CD14-positive monocyte (primary cell): Measurements from ENCODE around the gene RHOBTB3. TPM values are rescaled to one million over a fixed set of nuclear protein-coding genes. Genes with fewer than 3 reads are reported as not detected.

ENCODE experiments used
- DNase-seq, 3 donors: peaks; one replicate each; pipeline ENCODE4 v3.0.0-alpha.2; 2011 to 2022
- H2AFZ ChIP-seq: 2 replicates; pipeline ENCODE4 v1.6.0; 2012; ENCODE audit warnings: mild to moderate bottlenecking, low read depth, low read length, inconsistent platforms; ENCODE audit not compliant: insufficient read depth, poor library complexity, severe bottlenecking
- H3K27ac ChIP-seq, 2 donors: 1 replicate in 1 of 2; 2 replicates in 1 of 2; pipeline ENCODE4 v1.5.1; 2012 to 2013; ENCODE audit warnings: low read length in 2 of 2, control low read depth in 1 of 2, inconsistent platforms in 1 of 2, low read depth in 1 of 2, mild to moderate bottlenecking in 1 of 2
- H3K27me3 ChIP-seq, 2 donors: one replicate each; pipeline versions ENCODE4 v1.6.0 to v1.6.1; 2011 to 2013; ENCODE audit warnings: low read length in 2 of 2; ENCODE audit not compliant: control insufficient read depth in 2 of 2, insufficient read depth in 2 of 2
- H3K36me3 ChIP-seq, 2 donors: replicated peaks in 1 of 2; 1 replicate in 1 of 2; 2 replicates in 1 of 2; pipeline versions ENCODE4 v1.5.1 to v1.6.1; 2012 to 2013; ENCODE audit warnings: low read length in 2 of 2, control low read depth in 1 of 2, inconsistent platforms in 1 of 2, mild to moderate bottlenecking in 1 of 2; ENCODE audit not compliant: insufficient read depth in 2 of 2, control insufficient read depth in 1 of 2
- H3K4me1 ChIP-seq, 2 donors: 1 replicate in 1 of 2; 2 replicates in 1 of 2; pipeline versions ENCODE4 v1.5.1 to v1.6.1; 2012 to 2013; ENCODE audit warnings: low read length in 2 of 2, control low read depth in 1 of 2, inconsistent platforms in 1 of 2, mild to moderate bottlenecking in 1 of 2, moderate library complexity in 1 of 2; ENCODE audit not compliant: insufficient read depth in 2 of 2, control insufficient read depth in 1 of 2
- H3K4me2 ChIP-seq: replicated peaks from 2 replicates; pipeline ENCODE3; 2012; ENCODE audit warnings: low read length, moderate library complexity, mild to moderate bottlenecking; ENCODE audit not compliant: poor library complexity, severe bottlenecking; ENCODE audit errors: extremely low read depth
- H3K4me3 ChIP-seq, 3 experiments: fragments of 200-600 bp in 1 of 3; sonication (generic) in 1 of 3; replicated peaks in 1 of 3; 1 replicate in 2 of 3; 2 replicates in 1 of 3; pipeline ENCODE4 v1.5.1; 2011 to 2013; ENCODE audit warnings: low read length in 3 of 3, mild to moderate bottlenecking in 3 of 3, control low read depth in 2 of 3, low read depth in 2 of 3, inconsistent platforms in 1 of 3, moderate library complexity in 1 of 3
- H3K79me2 ChIP-seq: 2 replicates; pipeline ENCODE4 v1.6.0; 2012; ENCODE audit warnings: mild to moderate bottlenecking, control low read depth, inconsistent platforms, low read length, moderate library complexity; ENCODE audit not compliant: insufficient read depth
- H3K9ac ChIP-seq: 2 replicates; pipeline ENCODE4 v1.6.0; 2017; ENCODE audit warnings: low read length, mild to moderate bottlenecking; ENCODE audit not compliant: insufficient read depth, poor library complexity, severe bottlenecking
- H3K9me3 ChIP-seq, 2 donors: replicated peaks in 1 of 2; 1 replicate in 1 of 2; 2 replicates in 1 of 2; pipeline versions ENCODE4 v1.5.1 to v1.6.1; 2012 to 2013; ENCODE audit warnings: low read length in 2 of 2, control low read depth in 1 of 2; ENCODE audit not compliant: control insufficient read depth in 1 of 2, insufficient read depth in 1 of 2
- H4K20me1 ChIP-seq: 2 replicates; pipeline ENCODE4 v1.6.0; 2012; ENCODE audit warnings: mild to moderate bottlenecking, low read length, control low read depth, moderate library complexity; ENCODE audit not compliant: insufficient read depth
- H3K27ac Mint-ChIP-seq, 7 donors: one replicate each; pipeline ENCODE4 v1.8.0; 2020; ENCODE audit warnings: mild to moderate bottlenecking in 7 of 7, mixed read lengths in 7 of 7, moderate library complexity in 6 of 7, inconsistent platforms in 2 of 7
- H3K27me3 Mint-ChIP-seq, 3 donors: one replicate each; pipeline ENCODE4 v1.8.0; 2021 to 2022; ENCODE audit warnings: low read depth in 3 of 3, mild to moderate bottlenecking in 3 of 3, mixed read lengths in 3 of 3, moderate library complexity in 3 of 3, inconsistent platforms in 1 of 3
- H3K36me3 Mint-ChIP-seq, 2 donors: one replicate each; pipeline ENCODE4 v1.8.0; 2020; ENCODE audit warnings: mixed read lengths in 2 of 2, inconsistent platforms in 1 of 2, mild to moderate bottlenecking in 1 of 2
- H3K4me1 Mint-ChIP-seq: one replicate; pipeline ENCODE4 v1.8.0; 2020; ENCODE audit warnings: mild to moderate bottlenecking, mixed read lengths
- H3K4me3 Mint-ChIP-seq, 2 donors: one replicate each; pipeline ENCODE4 v1.8.0; 2020; ENCODE audit warnings: mild to moderate bottlenecking in 2 of 2, mixed read lengths in 2 of 2, moderate library complexity in 1 of 2
- H3K9me3 Mint-ChIP-seq, 7 donors: one replicate each; pipeline ENCODE4 v1.8.0; 2020 to 2022; ENCODE audit warnings: mixed read lengths in 7 of 7, mild to moderate bottlenecking in 6 of 7, moderate library complexity in 6 of 7, inconsistent platforms in 2 of 7
- CTCF ChIP-seq: fragments of 200-600 bp; IDR thresholded peaks from one replicate; pipeline ENCODE4 v1.8.0; 2022; ENCODE audit warnings: antibody characterized with exemption, mild to moderate bottlenecking
- WGBS: methylation state at CpG from one replicate; pipeline ENCODE4 v1.1.5; 2013; ENCODE audit warnings: missing lambda C conversion rate; ENCODE audit not compliant: insufficient coverage; 5-methylcytosine and 5-hydroxymethylcytosine counted together
- intact Hi-C, 2 donors: fragments of 100-400 bp; cut with micrococcal nuclease; formaldehyde crosslinking; loops; one replicate each; pipeline versions ENCODE4 v1.15.0 to v1.15.1; 2023
- polyA plus RNA-seq, 3 donors: library from polyadenylated mRNA; depleted of rRNA in 1 of 3; unstranded in 2 of 3; stranded (reverse) in 1 of 3; fragments of 300-500 nt in 2 of 3; fragments of >200 nt in 1 of 3; fragmentation: Illumina TruSeq in 2 of 3; gene quantifications; 1 replicate in 2 of 3; 2 replicates in 1 of 3; pipeline ENCODE4 v1.2.3, GENCODE V29; 2012 to 2021

Gene RHOBTB3
- polyA plus RNA-seq, 3 donors: 0.41 to 1.5 (median 0.63) TPM

- no peaks in the 10 kb centered on the region for H3K9me3 Mint-ChIP-seq
- peak; percentile 63 to 77 (median 74) for DNase-seq
Observed at GRCh38 chr5:95779611-95780010, 48.5 kb downstream of the RHOBTB3 start.

GRCh38 chr5:95780597-95780996 is 49.5 kb downstream of the RHOBTB3 start:
- Mint-ChIP-seq H3K27ac (peak overlapping the region in 6 of 7 donors; percentile 22 to 88 (median 80)), H3K36me3 (peaks cover 0 to 9% of the 10 kb centered on the region in 2 donors), H3K4me3 (peak overlapping the region in 1 of 2 donors; percentile 15), H3K27me3 (no peaks in the 10 kb centered on the region), H3K4me1 (peaks cover 30% of the 10 kb centered on the region), H3K9me3 (no peaks in the 10 kb centered on the region)
- Histone ChIP-seq H3K4me2 (peak overlapping the region; percentile 69), H3K27me3 (no peaks in the 10 kb centered on the region), H3K4me1 (peaks cover 26 to 31% of the 10 kb centered on the region in 2 donors), H3K27ac (peak overlapping the region in 1 of 2 donors; percentile 66), H3K4me3 (peak overlapping the region in 1 of 3 experiments; percentile 58), H3K9me3 (no peaks in the 10 kb centered on the region), H3K36me3 (no peaks in the 10 kb centered on the region), H3K79me2 (no peaks in the 10 kb centered on the region), H4K20me1 (no peaks in the 10 kb centered on the region), H2AFZ (peak overlapping the region; percentile 72), H3K9ac (no peak overlapping the region)
- 58% methylated on average over 4 of the region's 7 CpGs for WGBS
- intact Hi-C loops: loop anchor here (2.0 to 5.0 kb wide), 3 partner anchors 37 to 66 kb away; no protein-coding TSS in a partner anchor
- DNase-seq: peak; percentile 20 to 61 (median 51)
- no peak for TF ChIP-seq CTCF

More at GRCh38 chr5:95779611-95780010, 48.5 kb downstream of the RHOBTB3 start:
- Mint-ChIP-seq H3K4me1 (peaks cover 30% of the 10 kb centered on the region), H3K27me3 (no peaks in the 10 kb centered on the region), H3K27ac (peak overlapping the region; percentile 21 to 93 (median 82)), H3K4me3 (peak overlapping the region; percentile 59 to 82), H3K36me3 (peaks cover 0 to 4% of the 10 kb centered on the region in 2 donors)
- Histone ChIP-seq H3K4me2 (peak overlapping the region; percentile 56), H2AFZ (peak overlapping the region; percentile 36), H3K9me3 (no peaks in the 10 kb centered on the region), H3K4me3 (peak overlapping the region in 2 of 3 experiments; percentile 8 to 49), H3K4me1 (peaks cover 26 to 31% of the 10 kb centered on the region in 2 donors), H3K36me3 (no peaks in the 10 kb centered on the region), H3K27me3 (no peaks in the 10 kb centered on the region), H3K9ac (no peak overlapping the region), H4K20me1 (no peaks in the 10 kb centered on the region), H3K79me2 (no peaks in the 10 kb centered on the region), H3K27ac (peak overlapping the region; percentile 33 to 66)
- intact Hi-C loops: loop anchor here (2.0 to 5.0 kb wide), 3 partner anchors 38 to 67 kb away; no protein-coding TSS in a partner anchor
- no CpG with 5 or more reads among the region's 2 CpGs for WGBS
- no peak for TF ChIP-seq CTCF
